Lower leg skin (tissue), 3 donors: ENCODE measurements around the gene TMEM245.

Experiments used
- CTCF ChIP-seq, 3 donors: fragments of 450-650 bp; IDR thresholded peaks; one replicate each; pipeline ENCODE4 v1.5.1; 2016; ENCODE audit warnings: antibody characterized with exemption in 3 of 3, mild to moderate bottlenecking in 3 of 3, moderate library complexity in 2 of 3
- POLR2A ChIP-seq, 2 donors: fragments of 450-650 bp; IDR thresholded peaks; one replicate each; pipeline ENCODE4 v1.6.1; 2016 to 2017; ENCODE audit warnings: antibody characterized with exemption in 2 of 2, mild to moderate bottlenecking in 1 of 2, moderate library complexity in 1 of 2

GRCh38 chr9:108994695-108995094 is 125.1 kb downstream of the TMEM245 start:
- TF ChIP-seq POLR2A (IDR thresholded peaks at IDR 0.05) (no peak), CTCF (IDR thresholded peaks at IDR 0.05) (no peak)
